B cell (primary cell): Measurements from ENCODE around the gene NACC1. TPM values are rescaled to one million over a fixed set of nuclear protein-coding genes. Genes with fewer than 3 reads are reported as not detected.

Experiments
- ATAC-seq: fragments of 200-7000 bp; cut with Tn5 transposase; one replicate; pipeline ENCODE4 v1.10.0; 2021; ENCODE audit warnings: low read depth, mild to moderate bottlenecking, moderate number of reproducible peaks, moderate library complexity
- CTCF ChIA-PET: fragments of 350-600 bp; sonication (Branson Sonifier 250); formaldehyde crosslinking; loops from one replicate; lab custom pipeline; 2021; ENCODE audit warnings: antibody characterized with exemption, inconsistent platforms; lab: Charles Lee
- POLR2A ChIA-PET: fragments of 350-600 bp; sonication (Branson Sonifier 250); formaldehyde crosslinking; loops from one replicate; lab custom pipeline; 2021; ENCODE audit warnings: antibody characterized with exemption; lab: Charles Lee
- DNase-seq: peaks from one replicate; pipeline ENCODE4 v3.0.0; 2013
- H2AFZ ChIP-seq: 2 replicates; pipeline ENCODE4 v1.6.1; 2012; ENCODE audit warnings: mild to moderate bottlenecking, low read depth, low read length; ENCODE audit not compliant: insufficient read depth, poor library complexity, severe bottlenecking
- H3K27ac ChIP-seq, 2 donors: 1 replicate in 1 of 2; 2 replicates in 1 of 2; pipeline ENCODE4 v1.5.1; 2012 to 2013; ENCODE audit warnings: low read length in 2 of 2, mild to moderate bottlenecking in 2 of 2, moderate library complexity in 1 of 2
- H3K27me3 ChIP-seq, 4 experiments: fragments of 200-600 bp in 1 of 4; sonication (generic) in 1 of 4; replicated peaks in 1 of 4; 1 replicate in 2 of 4; 2 replicates in 2 of 4; pipeline versions ENCODE4 v1.6.1 to v1.7.0; 2013 to 2016; ENCODE audit warnings: low read length in 3 of 4, mild to moderate bottlenecking in 2 of 4, mixed read lengths in 1 of 4, moderate library complexity in 1 of 4; ENCODE audit not compliant: insufficient read depth in 4 of 4, control insufficient read depth in 3 of 4; ENCODE audit errors: control extremely low read depth in 1 of 4
- H3K36me3 ChIP-seq, 2 experiments: replicated peaks in 1 of 2; 1 replicate in 1 of 2; 2 replicates in 1 of 2; pipeline versions ENCODE4 v1.6.1 to v1.7.1; 2013; ENCODE audit warnings: low read length in 1 of 2; ENCODE audit not compliant: insufficient read depth in 2 of 2, control insufficient read depth in 1 of 2; ENCODE audit errors: control extremely low read depth in 1 of 2, extremely low read depth in 1 of 2
- H3K4me1 ChIP-seq, 2 donors: fragments of 200-600 bp in 1 of 2; sonication (generic) in 1 of 2; 1 replicate in 1 of 2; 2 replicates in 1 of 2; pipeline versions ENCODE4 v1.5.1 to v1.6.1; 2013 to 2017; ENCODE audit warnings: low read length in 2 of 2; ENCODE audit not compliant: control insufficient read depth in 2 of 2, insufficient read depth in 2 of 2
- H3K4me2 ChIP-seq: replicated peaks from 2 replicates; pipeline ENCODE3; 2012; ENCODE audit warnings: mild to moderate bottlenecking, low read depth, low read length; ENCODE audit not compliant: poor library complexity, severe bottlenecking
- H3K4me3 ChIP-seq, 5 experiments: fragments of 200-600 bp in 1 of 5; sonication (generic) in 1 of 5; 1 replicate in 3 of 5; 2 replicates in 2 of 5; pipeline versions ENCODE4 v1.5.1 to v1.7.0; 2011 to 2016; ENCODE audit warnings: low read length in 4 of 5, mild to moderate bottlenecking in 4 of 5, low read depth in 2 of 5, control low read depth in 1 of 5, moderate library complexity in 1 of 5; ENCODE audit not compliant: insufficient read depth in 1 of 5; ENCODE audit errors: control extremely low read depth in 1 of 5, extremely low read depth in 1 of 5
- H3K79me2 ChIP-seq: fragments of 200-600 bp; sonication (generic); one replicate; pipeline ENCODE4 v1.6.0; 2016; ENCODE audit warnings: low read length; ENCODE audit not compliant: control insufficient read depth, insufficient read depth
- H3K9ac ChIP-seq: fragments of 200-600 bp; sonication (generic); 2 replicates; pipeline ENCODE4 v1.6.1; 2017; ENCODE audit warnings: mild to moderate bottlenecking, low read length, moderate library complexity
- H3K9me3 ChIP-seq, 3 donors: one replicate each; pipeline versions ENCODE4 v1.6.1 to v1.7.1; 2013; ENCODE audit warnings: low read length in 2 of 3; ENCODE audit not compliant: control insufficient read depth in 2 of 3, insufficient read depth in 1 of 3; ENCODE audit errors: control extremely low read depth in 1 of 3
- H4K20me1 ChIP-seq: 2 replicates; pipeline ENCODE4 v1.6.0; 2012; ENCODE audit warnings: mild to moderate bottlenecking, low read length; ENCODE audit not compliant: insufficient read depth, control insufficient read depth, poor library complexity, severe bottlenecking
- H3K27ac Mint-ChIP-seq: one replicate; pipeline ENCODE4 v1.8.0; 2021; ENCODE audit warnings: mixed read lengths
- H3K27me3 Mint-ChIP-seq: one replicate; pipeline ENCODE4 v1.8.0; 2021; ENCODE audit warnings: mixed read lengths
- H3K4me1 Mint-ChIP-seq: one replicate; pipeline ENCODE4 v1.8.0; 2021; ENCODE audit warnings: mixed read lengths
- H3K4me3 Mint-ChIP-seq: one replicate; pipeline ENCODE4 v1.8.0; 2021; ENCODE audit warnings: mixed read lengths
- H3K9me3 Mint-ChIP-seq: one replicate; pipeline ENCODE4 v1.8.0; 2022; ENCODE audit warnings: mixed read lengths; ENCODE audit not compliant: insufficient read depth
- EZH2 ChIP-seq: IDR thresholded peaks from 2 replicates; pipeline ENCODE4 v1.6.1; 2012; ENCODE audit warnings: borderline replicate concordance, low read depth, mild to moderate bottlenecking, moderate library complexity, low read length; ENCODE audit not compliant: insufficient read depth, poor library complexity, severe bottlenecking
- WGBS: methylation state at CpG from one replicate; pipeline ENCODE4 v1.1.5; 2013; ENCODE audit warnings: missing lambda C conversion rate; ENCODE audit not compliant: insufficient coverage; 5-methylcytosine and 5-hydroxymethylcytosine counted together
- intact Hi-C: fragments of 100-400 bp; cut with micrococcal nuclease; formaldehyde crosslinking; loops from one replicate; pipeline ENCODE4 v1.10.0; 2022
- polyA plus RNA-seq: library from polyadenylated mRNA; depleted of rRNA; stranded (reverse); fragments of >200 nt; gene quantifications from 2 replicates; pipeline ENCODE4 v1.2.3, GENCODE V29; 2012
- total RNA-seq, 2 donors: library from RNA; stranded (reverse); fragments of 120-200 nt in 1 of 2; gene quantifications; 1 replicate in 1 of 2; 2 replicates in 1 of 2; pipeline versions ENCODE4 v1.2.3 to v1.2.4, GENCODE V29; 2013 to 2022
- TF ChIP-seq, protein P1 (sequence below): fragments of 200-600 bp; IDR thresholded peaks from one replicate; pipeline ENCODE4 v1.8.0; 2022; ENCODE audit warnings: antibody characterized with exemption, mild to moderate bottlenecking

Gene NACC1
- total and polyA plus RNA-seq, 2 donors (not counting 1 experiment from before 2014, with no cell fraction given) = 25.9 to 27.5 TPM

DNA sequence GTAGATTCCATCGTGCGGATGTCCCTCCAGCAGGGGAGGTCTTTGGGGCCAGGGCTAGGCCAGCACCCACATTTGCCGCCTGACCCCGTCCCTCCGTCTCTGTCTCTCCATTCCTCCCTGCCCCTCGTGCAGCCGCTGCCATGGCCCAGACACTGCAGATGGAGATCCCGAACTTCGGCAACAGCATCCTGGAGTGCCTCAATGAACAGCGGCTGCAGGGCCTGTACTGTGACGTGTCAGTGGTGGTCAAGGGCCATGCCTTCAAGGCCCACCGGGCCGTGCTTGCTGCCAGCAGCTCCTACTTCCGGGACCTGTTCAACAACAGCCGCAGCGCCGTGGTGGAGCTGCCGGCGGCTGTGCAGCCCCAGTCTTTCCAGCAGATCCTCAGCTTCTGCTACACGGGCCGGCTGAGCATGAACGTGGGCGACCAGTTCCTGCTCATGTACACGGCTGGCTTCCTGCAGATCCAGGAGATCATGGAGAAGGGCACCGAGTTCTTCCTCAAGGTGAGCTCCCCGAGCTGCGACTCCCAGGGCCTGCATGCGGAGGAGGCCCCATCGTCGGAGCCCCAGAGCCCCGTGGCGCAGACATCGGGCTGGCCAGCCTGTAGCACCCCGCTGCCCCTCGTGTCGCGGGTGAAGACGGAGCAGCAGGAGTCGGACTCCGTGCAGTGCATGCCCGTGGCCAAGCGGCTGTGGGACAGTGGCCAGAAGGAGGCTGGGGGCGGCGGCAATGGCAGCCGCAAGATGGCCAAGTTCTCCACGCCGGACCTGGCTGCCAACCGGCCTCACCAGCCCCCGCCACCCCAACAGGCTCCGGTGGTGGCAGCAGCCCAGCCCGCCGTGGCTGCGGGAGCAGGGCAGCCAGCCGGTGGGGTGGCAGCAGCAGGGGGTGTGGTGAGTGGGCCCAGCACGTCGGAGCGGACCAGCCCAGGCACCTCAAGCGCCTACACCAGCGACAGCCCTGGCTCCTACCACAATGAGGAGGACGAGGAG, 17.3 kb downstream of the NACC1 start:
- no peak overlapping the region for H3K4me2 ChIP-seq
- intact Hi-C loops = no loop called here
- DNase-seq = no peak
- Mint-ChIP-seq H3K4me3 (no peak overlapping the region), H3K4me1 (peaks cover 6% of the 10 kb centered on the region), H3K27me3 (no peaks in the 10 kb centered on the region), H3K27ac (no peak overlapping the region), H3K9me3 (no peaks in the 10 kb centered on the region)
- H2AFZ ChIP-seq = no peak overlapping the region
- H3K4me3 ChIP-seq = no peak overlapping the region
- H3K27ac ChIP-seq = no peak overlapping the region
- no peaks in the 10 kb centered on the region for H3K4me1 ChIP-seq
- peaks cover 0 to 28% of the 10 kb centered on the region in 2 experiments for H3K36me3 ChIP-seq
- H3K27me3 ChIP-seq = no peaks in the 10 kb centered on the region
- TF ChIP-seq EZH2 = no peak
- TF ChIP-seq, protein P1, sequence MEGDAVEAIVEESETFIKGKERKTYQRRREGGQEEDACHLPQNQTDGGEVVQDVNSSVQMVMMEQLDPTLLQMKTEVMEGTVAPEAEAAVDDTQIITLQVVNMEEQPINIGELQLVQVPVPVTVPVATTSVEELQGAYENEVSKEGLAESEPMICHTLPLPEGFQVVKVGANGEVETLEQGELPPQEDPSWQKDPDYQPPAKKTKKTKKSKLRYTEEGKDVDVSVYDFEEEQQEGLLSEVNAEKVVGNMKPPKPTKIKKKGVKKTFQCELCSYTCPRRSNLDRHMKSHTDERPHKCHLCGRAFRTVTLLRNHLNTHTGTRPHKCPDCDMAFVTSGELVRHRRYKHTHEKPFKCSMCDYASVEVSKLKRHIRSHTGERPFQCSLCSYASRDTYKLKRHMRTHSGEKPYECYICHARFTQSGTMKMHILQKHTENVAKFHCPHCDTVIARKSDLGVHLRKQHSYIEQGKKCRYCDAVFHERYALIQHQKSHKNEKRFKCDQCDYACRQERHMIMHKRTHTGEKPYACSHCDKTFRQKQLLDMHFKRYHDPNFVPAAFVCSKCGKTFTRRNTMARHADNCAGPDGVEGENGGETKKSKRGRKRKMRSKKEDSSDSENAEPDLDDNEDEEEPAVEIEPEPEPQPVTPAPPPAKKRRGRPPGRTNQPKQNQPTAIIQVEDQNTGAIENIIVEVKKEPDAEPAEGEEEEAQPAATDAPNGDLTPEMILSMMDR = no peak
- 96% methylated on average over 60 of the region's 60 CpGs for WGBS
- CTCF ChIA-PET = interaction anchor here (1.0 kb wide), 1 partner anchor 128 kb away, joined by 3 read pairs; no protein-coding TSS in a partner anchor
- peaks cover 6% of the 10 kb centered on the region for H4K20me1 ChIP-seq
- POLR2A ChIA-PET = no interaction called here
- H3K79me2 ChIP-seq = peaks cover 57% of the 10 kb centered on the region
- H3K9me3 ChIP-seq = no peaks in the 10 kb centered on the region
- ATAC-seq = no peak
- no peak overlapping the region for H3K9ac ChIP-seq

DNA sequence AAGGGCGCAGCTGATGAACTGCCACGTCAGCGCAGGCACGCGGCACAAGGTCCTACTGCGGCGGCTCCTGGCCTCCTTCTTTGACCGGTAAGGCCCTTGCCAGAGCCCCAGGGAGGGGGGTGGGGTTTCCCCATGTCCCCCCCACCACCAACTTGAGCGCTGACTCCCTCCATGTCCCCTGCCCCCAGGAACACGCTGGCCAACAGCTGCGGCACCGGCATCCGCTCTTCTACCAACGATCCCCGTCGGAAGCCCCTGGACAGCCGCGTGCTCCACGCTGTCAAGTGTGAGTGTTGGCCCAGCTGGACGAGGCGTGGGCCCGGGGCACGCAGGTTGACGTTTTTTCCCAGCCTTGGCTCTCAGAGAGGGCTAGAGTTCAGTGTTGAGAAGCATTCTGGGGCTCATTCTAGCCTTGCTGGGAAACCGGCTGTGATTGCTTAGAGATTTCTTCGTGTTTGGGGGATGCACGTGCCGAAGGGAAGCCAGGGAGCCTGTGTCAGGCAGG, 19.3 kb downstream of the NACC1 start:
- Mint-ChIP-seq H3K4me1 (peaks cover 5% of the 10 kb centered on the region), H3K27me3 (no peaks in the 10 kb centered on the region), H3K9me3 (no peaks in the 10 kb centered on the region), H3K27ac (no peak overlapping the region), H3K4me3 (no peak overlapping the region)
- Histone ChIP-seq H3K79me2 (peaks cover 44% of the 10 kb centered on the region), H3K9ac (no peak overlapping the region), H4K20me1 (peaks cover 6% of the 10 kb centered on the region), H3K4me2 (no peak overlapping the region), H3K4me1 (no peaks in the 10 kb centered on the region), H3K9me3 (no peaks in the 10 kb centered on the region), H3K27me3 (no peaks in the 10 kb centered on the region), H3K4me3 (no peak overlapping the region), H3K27ac (no peak overlapping the region), H2AFZ (no peak overlapping the region), H3K36me3 (peaks cover 0 to 28% of the 10 kb centered on the region in 2 experiments)
- ChIA-PET POLR2A (interaction anchor here (0.6 kb wide), 1 partner anchor 717 kb away, joined by 4 read pairs; no protein-coding TSS in a partner anchor), CTCF (no interaction called here)
- TF ChIP-seq, protein P1 = no peak
- no peak for TF ChIP-seq EZH2
- no peak for DNase-seq
- intact Hi-C loops = no loop called here
- ATAC-seq = no peak
- WGBS = 97% methylated on average over 19 of the region's 28 CpGs
